ENCODE measurements around the gene PHOX2B.
"Not testable (repeated sequence)": the region's sequence is repeated elsewhere in the genome, so short reads cannot be mapped to it uniquely, and the experiment has no call there.

PHOX2B gene

DNA sequence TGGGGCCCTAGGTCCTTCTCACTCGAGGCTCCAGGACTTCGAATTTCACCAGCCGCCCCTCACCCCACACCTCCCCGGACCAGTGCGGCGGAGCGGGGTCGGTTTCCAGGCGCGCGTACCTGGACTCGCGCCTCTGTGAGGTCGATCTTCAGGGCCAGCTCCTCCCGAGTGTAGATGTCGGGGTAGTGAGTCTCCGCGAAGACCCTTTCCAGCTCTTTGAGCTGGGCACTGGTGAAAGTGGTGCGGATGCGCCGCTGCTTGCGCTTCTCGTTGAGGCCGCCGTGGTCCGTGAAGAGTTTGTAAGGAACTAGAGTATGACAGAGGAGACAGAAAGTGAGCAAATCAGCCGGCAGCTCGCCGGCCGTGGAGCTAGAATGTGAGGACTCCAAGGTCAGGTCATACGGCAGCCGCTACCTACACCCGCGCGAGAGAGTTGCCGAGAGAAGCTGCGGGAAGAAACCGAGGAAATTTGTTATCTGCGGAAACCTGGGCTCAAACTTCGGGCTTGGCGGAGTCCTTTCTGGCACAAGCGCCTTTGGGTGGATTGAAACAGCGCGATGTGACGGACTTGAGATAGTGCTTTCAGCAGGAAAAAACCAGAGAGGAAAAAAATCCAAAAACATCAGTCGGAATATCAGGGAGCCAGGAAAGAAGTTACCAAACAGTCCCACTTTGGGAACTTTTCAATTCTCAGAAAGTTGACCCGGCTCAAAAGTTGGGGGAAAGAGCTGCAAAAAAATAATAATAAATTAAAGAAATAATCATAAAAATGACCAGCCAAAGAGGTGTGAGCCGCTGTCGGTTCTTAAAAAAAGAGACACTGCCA lies 1.1 kb downstream of the PHOX2B start:
- FAIRE-seq: no peak

DNA sequence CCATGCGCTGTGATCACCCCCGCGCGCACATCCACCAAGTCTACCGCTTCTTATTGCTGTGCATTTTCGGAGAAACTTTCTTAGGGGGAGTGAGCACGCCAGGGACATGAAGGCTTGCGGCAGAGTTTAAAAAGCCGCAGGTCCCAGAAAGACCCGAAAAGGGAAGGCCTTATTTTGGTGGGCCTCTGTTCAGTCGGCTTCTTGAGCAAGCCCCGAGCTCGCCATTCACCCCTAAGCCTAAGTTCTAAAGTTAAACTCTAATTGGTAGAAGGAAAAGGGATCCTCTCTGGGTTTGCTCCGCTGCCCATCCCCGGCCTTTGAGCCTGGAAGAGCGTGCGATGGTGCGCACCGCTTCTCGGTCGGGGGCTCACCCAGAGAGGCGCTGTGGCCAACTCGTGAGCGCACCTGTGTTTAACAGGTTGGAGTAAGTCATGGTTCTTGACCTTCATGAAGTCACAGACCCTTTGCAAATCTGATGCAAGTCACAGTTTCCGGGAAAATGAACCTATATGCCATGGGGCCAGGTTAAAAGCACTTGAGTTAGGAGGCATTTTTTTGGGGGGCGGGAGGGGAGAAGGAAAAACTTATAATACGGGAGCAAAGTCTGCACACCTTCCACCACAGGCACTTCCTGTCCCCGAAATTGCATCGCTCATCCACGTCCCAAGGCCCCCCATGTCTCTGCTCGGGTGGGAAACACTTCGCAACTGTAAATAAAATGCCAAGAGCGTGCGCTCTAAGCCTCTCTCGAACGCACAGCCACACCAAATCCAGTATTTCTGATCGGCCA lies 1.9 kb downstream of the PHOX2B start:
- no peak for FAIRE-seq

DNA sequence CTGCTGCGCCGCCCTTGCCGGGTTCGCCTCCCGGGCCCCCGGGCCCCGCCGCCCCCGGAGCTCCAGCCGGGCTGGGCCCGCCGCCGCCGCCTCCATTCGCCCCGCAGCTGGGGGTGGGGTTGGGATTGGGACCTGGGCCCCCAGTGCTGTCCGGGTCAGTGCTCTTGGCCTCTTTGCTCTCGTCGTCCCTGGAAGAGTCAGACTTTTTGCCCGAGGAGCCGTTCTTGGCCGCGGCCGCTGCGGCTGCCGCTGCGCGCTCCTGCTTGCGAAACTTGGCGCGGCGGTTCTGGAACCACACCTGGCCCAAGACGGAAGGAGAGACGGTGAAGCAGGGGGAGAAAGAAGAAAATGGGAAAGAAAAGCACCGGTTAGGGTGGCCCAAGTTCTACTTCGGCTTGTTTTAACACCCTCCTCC lies 2.5 kb downstream of the PHOX2B start:
- no peak for FAIRE-seq

DNA sequence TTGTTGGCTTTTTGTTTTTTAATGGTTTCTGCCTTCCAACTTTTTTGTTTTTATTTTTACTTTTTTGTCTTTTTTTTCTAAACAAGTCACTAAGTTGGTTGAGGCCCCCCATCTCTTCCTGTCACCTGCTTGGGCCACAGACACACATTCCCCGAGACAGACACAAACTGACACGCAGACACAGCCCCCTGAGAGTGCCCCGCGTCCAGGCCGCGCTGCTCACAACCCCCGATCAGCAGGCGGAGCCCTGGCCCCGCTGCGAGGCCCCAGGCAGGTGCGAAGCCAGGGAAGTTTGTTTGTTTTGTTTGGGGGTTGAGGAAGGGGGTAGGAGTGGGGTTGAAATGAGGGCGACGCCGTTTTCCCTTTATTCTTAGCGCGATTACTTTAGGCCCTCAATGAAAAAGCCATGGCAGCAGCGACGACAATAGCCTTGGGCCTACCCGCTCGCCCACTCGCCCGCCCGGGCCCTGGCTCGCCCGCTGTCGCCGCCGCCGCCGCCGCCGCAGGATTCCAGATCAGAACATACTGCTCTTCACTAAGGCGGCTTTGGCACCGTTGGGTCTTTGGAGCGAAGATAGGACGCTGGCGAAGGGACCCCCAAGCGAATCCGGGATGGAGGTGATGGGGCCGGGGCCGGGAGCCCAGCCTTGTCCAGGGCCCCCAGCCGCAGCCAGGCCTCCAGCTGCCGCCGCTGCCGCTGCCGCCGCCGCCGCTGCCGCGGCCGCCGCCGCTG lies 3.1 kb downstream of the PHOX2B start:
- no peak for FAIRE-seq

DNA sequence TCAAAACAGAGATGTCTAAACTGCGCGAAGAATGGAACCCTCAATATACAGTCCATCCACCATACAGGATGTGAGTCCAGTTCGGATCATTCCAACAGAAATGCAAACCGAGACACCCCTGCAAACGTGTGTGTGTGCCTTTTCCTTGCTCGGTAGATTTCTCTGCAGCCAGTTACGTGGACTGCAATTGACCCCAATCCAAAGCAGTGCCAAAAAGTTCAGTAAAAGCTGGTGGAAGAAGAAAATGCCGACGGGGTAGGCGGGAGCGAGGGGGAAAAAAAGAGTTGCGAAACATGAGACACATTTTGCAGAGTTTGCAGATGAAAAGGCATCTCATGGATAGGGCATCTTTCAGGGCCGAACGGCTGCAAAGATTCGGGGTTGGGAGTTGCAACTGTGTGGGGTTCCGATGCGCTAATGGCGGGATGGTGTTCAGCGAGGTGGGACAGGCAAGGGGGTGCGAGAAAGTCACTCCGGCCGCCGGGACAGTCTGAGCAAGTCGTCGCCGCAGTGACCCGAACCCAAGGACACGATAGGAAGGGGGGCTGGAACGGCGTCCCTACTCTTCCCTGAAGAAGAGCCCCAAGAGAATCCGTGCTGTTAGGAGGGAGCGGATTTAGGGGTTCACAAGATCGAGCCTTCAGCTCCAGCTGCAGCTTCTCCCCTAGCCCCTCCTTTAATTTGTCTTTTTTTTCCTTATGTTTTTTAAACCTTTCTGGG lies 3.8 kb downstream of the PHOX2B start:
- FAIRE-seq: no peak

DNA sequence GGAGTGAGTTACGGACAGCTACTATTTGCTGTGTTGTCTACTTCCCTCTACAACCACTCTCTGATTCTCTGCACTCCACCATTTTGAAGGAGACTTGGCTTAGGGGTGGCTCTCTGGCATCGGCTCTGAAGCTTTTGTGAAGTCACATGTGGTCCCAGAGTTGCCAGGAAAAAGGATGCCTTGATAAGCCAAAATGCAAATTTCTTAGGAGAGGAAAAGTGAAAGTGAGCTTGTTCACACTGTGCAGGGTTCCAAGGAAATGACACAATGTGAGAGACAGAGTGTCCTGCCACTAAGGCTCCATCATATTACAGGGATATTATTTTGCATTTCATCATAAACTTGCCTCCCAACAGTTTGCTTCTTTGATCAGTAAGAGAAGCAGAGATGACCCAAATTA lies 7.2 kb downstream of the PHOX2B start:
- FAIRE-seq: no peak

DNA sequence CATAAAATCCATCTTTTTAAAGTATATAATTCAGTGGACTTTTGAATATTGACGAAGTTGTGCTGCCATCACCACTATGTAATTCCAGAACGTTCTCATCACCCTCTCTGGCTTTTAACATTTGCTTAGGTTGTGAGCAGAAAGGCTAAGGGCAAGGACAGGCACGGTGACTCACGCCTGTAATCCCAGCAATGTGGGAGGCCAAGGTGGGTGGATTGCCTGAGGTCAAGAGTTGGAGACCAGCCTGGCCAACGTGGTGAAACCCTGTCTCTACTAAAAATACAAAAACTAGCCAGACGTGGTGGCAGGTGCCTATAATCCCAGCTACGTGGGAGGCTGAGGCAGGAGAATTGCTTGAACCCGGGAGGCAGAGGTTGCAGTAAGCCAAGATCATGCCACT lies 11.0 kb downstream of the PHOX2B start:
- FAIRE-seq: not testable (repeated sequence)

DNA sequence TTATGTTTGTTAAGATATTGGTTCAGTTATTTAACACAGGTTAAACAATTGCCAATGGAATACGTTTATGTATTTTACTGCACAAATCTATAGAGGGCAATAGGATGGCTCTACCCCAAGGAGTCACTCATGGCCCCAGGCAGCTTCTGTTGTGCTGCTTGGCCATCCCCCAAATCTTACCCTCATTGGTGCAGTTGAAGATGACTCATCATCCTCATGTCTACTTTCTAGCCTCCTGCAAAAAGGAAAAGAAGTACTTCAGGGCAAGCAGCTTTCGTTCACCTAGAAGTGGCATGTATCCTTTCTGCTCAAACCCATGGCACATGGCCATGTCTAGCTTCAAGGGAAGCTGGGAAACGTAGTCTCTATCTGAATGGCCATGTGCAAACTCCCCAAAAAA lies 14.2 kb downstream of the PHOX2B start:
- no peak for FAIRE-seq

DNA sequence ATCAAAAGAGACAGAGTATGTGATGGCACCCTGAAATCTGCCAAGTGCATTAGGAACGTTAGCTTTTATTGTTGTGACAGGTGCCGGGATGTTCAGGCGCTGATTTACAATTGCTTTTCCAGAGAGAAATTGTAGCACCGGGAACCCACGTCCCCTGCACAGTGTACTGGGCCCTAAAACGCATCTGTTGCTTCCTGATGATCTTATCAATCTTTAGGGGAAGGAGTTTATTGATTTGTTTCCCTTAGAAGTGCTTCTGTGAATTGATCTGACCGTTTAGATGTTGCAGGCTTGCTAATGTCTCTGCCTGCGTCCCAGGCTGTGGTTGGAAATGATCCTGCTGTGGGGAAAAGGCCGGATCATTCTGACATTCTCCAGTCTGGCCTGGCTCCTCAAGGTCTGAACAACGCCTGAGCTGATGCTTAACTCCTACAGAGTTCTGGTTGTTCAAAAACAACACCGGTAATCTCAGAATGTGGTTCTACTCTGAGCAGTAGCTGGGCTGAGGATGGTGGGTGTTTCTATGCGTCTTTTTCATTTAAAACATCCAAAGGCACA lies 16.9 kb downstream of the PHOX2B start:
- no peak for FAIRE-seq

DNA sequence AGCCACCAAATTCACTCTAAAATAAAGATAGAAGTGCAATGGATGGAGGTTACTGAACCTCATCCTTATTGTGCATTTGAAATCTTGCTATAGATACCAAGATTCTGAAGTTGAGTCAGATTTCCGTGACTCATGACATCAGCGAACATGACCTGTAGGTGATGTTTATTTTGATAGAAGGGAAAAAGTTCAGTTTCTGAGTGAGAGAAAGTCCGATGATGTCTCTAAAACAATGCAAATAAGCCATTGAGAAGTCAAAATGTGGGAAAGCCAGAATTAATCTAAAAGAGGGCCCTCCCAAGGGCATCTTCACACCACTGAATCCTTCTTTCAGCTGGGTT lies 20.0 kb downstream of the PHOX2B start:
- FAIRE-seq: no peak

DNA sequence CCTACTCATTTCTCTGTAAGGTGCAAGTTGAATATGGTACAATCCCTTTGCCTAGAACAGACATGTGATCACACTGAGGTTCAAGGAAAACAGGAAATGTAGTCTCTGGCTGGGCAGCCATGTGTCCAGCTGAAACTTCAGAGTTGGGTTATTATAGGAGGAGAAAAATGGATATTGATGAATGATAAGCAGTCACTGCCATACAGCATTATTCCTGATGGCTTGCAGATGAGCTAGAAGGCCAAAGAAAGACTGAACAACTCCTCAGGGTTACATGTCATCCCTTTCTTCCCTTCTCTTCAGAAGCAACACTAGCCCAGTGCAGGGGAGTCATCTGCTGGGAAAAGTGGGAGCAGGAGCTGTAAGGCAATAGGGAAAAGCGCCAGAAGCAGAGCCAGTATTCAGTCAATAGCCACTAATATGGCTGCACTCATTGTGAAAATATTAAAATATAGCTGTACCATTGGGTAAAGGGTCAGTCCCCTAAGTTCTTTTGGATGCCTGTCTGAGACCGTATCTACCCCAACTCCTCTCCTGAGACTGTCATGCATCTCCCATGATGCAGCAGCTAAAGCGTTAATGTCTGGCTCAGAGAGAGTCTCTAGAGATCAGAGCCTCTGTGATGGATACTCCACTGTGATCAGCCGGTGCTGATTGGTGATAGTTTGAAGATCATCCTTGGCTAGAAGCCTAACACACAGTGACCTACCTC lies 20.5 kb downstream of the PHOX2B start:
- FAIRE-seq: no peak

DNA sequence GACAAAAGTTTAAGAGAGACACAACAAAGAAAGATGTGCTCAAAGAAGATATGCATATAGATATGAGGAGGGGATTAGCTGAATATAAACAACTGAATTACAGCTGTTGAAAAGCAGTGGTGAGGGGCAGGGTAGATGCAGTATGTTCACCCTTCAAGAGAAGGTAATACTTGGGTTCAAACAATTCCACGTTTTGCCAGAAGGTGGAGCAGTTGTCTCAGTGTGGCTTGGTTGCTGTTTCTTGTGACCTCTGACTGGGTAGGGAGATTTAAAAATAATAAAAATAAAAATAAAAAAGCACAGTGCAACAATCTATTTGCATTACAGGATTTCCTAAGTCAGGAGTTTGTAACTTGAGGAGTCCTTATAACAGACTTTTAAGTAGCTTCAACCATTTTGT lies 23.3 kb downstream of the PHOX2B start:
- no peak for FAIRE-seq

DNA sequence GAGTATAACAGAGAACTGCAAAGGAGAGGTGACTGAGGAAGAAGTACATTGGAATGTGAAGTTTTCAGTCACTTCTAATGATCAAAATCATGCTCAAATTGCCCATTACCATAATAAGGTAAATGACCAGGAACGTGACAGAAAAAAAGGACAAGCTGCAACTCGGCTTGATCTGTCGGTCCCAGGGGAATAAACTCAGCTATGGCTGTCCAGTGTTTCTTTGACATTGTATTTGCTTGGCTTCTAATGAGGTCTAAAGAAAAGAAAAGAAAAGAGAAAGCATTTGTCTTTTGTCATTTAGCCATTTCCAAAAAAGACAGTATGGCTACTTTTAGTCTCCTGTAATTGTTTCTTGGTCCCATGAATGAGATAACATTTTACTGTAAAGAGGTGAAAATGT lies 25.2 kb downstream of the PHOX2B start:
- FAIRE-seq: no peak

DNA sequence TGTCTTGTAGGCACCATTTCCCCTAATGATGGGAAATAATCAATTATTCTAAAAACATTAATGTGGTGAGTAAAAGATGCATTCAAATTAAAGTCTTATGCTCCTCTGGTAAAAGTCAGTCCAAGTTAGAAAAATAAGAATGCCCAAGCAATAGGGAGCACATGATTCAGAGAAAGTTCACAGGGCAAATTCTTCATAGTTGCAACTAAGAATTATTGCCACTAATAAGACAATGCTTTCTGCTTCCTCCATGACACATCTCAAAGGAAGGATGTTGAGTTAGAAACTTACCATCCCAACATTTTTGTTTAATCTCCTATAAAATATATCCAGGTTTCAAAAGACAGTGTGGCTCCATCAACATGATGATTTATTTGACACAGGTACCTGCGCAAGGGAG lies 26.3 kb downstream of the PHOX2B start:
- FAIRE-seq: no peak

DNA sequence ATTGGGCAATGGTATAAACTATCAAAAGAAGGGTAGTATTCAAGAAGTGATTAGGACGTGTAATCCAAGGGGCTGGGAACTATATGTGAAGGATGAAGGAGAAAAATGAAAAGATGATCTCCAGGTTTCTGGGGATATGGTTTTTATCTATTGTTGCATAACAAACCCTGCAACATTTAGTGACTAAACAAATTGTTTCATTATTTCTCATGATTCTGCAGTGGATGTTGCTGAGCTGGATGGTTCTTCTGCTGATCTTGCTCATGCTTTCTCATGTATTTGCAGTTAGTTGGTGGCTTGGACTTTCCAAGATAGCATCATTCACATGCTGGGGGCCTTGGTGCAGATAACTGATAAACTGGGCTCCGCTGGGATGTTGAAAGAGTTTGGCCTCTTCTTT lies 29.1 kb downstream of the PHOX2B start:
- FAIRE-seq: no peak

DNA sequence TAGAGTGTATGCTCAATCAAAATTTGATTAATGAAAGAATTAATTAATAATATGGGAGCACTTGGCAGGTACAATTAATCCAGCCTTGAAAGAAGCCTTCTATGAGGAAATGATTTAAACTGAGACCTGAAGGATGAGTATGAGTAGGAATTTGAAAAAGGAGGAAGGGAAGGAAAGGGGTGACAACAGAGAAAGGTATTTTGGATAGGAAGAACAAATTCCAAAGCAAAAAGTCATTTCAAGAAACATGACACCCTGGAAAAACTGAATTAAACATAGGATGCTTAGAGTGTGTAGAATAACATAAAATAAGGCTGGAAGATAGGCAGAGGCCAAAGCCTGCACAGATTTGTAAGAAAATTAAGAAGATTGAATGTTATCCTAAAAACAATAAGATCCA lies 29.6 kb downstream of the PHOX2B start:
- FAIRE-seq: no peak

DNA sequence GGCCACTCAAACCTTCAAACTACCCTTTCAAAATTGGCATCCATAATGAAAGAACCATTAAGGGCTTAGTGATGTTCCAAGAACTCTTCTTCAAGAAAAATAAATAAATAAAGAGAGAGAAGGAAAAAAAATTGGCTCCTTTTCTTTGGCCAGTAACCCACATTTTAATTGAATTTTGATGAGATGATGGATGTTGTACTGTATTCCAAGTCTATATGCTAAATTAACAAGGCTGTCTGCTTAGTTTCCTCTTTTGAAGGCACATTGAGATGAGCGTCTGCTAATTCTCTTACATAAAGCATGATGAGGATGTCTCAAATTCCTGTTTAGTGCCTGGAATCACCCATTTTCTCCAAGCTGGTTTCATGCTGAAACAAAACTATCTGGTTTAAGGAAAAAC lies 33.4 kb downstream of the PHOX2B start:
- FAIRE-seq: no peak

DNA sequence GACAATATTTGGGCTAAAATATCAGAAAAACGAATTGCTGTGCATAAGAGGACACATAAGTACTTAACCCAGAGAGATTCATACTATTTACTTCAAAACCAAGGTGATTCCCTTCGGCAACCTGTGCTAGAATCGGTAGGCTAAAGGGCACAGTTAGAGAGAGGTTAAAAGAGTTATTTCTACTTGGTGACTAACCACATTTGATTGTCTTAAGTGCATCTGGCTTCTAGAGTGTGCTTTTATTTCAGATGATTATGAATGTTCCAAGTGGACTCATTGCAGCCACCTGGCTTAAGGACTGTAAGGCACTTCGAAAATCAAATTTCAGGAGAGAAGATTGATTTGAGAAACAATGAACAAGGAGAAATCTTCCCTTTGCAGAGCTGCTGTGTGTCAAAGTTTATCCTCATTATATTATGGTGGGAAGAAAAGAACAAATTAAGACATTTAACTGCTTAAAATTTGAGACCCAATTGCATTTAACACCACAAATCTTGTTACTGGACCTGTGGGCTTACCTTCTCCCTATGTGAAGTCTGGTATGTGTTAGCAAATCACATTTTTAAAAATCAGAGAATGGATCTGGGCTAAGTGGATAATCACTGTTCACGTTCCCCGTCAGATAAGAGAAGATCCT lies 34.0 kb downstream of the PHOX2B start:
- FAIRE-seq: no peak

DNA sequence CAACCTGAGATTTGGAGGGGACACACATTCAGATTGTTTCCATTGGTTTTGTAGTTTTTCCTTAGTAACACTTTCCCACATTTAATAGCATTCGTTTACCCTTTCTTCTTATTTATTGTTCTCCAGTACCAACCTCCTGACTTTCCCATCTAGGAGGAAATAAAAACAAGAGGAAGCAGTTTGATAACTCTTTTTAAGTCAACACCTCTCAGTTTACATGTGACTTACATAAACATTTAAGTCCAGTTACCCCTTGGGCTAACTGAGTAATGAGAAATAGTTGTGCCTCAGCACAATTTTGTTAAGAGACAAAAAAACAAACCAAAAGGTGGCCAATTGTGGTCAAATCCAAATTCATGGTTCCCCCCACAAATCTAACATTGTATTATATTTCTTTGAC lies 34.8 kb downstream of the PHOX2B start:
- no peak for FAIRE-seq

DNA sequence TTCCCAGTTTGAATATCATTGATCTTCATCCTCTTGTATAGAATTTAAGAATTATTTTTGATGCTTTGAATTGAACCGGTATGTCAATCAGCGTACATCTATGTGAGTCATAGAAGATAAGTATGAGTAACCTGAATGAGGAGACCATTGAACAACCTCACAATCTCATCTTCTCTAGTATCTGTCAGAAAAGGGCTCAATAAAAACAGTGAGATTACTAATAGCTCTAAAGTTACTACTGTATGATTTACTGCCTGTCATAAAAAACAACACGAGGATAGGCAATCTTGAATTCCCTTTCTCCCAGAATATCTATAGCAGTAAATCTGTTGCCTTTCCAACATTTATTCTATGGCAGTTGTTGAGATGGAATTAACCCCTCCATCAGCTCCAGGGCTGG lies 36.1 kb downstream of the PHOX2B start:
- FAIRE-seq: no peak

DNA sequence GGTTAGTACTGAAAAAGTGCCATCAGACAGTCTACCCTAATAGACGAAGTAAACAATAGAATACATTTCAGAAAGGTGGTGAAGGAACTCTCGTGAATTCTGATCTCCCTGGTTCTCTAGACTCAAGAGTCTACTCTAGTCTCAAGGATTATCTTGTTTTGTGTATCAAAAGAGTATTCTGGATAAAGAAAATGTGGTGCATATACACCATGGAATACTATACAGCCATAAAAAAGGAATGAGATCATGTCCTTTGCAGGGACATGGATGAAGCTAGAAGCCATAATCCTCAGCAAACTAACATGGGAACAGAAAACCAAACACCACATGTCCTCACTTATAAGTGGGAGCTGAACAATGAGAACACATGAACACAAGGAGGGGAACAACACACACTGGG lies 36.9 kb downstream of the PHOX2B start:
- FAIRE-seq: not testable (repeated sequence)
